GM12892 (cell line): ENCODE measurements around the gene POU2F3.

Experiments
- POLR2A ChIP-seq: IDR thresholded peaks from 2 replicates; pipeline ENCODE4 v1.6.1; 2011; ENCODE audit warnings: low read depth, low read length, control low read depth
- TAF1 ChIP-seq: IDR thresholded peaks from 2 replicates; pipeline ENCODE4 v1.6.1; 2011; ENCODE audit warnings: low read depth, mild to moderate bottlenecking, control low read depth, low read length, borderline replicate concordance

DNA sequence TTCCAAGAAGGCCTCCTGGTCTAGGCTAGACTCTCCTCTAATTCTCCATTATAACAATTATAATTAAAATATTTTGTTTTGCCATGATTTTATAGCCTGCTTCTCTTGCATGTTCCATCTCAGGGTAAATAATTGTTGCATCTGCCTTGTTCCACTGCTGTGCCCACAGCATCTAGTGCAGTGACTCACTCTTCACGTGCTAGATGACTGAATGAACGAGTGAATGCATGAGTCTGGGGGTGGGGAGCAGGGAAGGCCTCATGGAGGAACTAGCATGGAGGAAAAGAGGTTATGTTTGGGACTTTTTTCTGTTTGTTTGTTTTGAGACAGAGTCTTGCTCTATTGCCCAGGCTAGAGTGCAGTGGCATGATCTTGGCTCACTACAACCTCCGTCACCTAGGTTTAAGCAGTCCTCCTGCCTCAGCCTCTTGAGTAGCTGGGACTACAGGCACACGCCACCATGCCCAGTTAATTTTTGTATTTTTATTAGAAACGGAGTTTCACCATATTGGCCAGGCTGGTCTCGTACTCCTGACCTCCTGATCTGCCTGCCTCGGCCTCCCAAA lies 34.3 kb upstream of the POU2F3 start:
- TF ChIP-seq POLR2A (no peak), TAF1 (no peak)
